SK-N-SH treated with all-trans-retinoic acid at 6 μM for 48 hours (cell line): ENCODE measurements around the gene TMEM141.
"Not testable (repeated sequence)": the region's sequence is repeated elsewhere in the genome, so short reads cannot be mapped to it uniquely, and the experiment has no call there.

Experiments used
- ATAC-seq: fragments of 200-7000 bp; cut with Tn5 transposase; 3 replicates; pipeline ENCODE4 v1.9.1; 2020; ENCODE audit warnings: mild to moderate bottlenecking, moderate library complexity
- BACH2 ChIP-seq: fragments of 250-450 bp; sonication (Bioruptor Pico); IDR thresholded peaks from 2 replicates; pipeline ENCODE4 v1.9.0; 2021; ENCODE audit warnings: mild to moderate bottlenecking, borderline replicate concordance
- CSDC2 ChIP-seq: fragments of 250-450 bp; sonication (Bioruptor Pico); IDR thresholded peaks from 2 replicates; pipeline ENCODE4 v1.5.0; 2020; ENCODE audit warnings: mild to moderate bottlenecking, moderate library complexity
- ESRRG ChIP-seq: fragments of 250-450 bp; sonication (Bioruptor Pico); IDR thresholded peaks from 2 replicates; pipeline ENCODE4 v1.6.1; 2021; ENCODE audit warnings: mild to moderate bottlenecking
- GLIS3 ChIP-seq: fragments of 250-450 bp; sonication (Bioruptor Pico); IDR thresholded peaks from 2 replicates; pipeline ENCODE4 v1.5.0; 2020; ENCODE audit warnings: mild to moderate bottlenecking, moderate library complexity
- ISL1 ChIP-seq: fragments of 250-450 bp; sonication (Bioruptor Pico); IDR thresholded peaks from 2 replicates; pipeline ENCODE4 v2.1.2; 2022; ENCODE audit warnings: mild to moderate bottlenecking, moderate library complexity
- OSR1 ChIP-seq: fragments of 250-450 bp; sonication (Bioruptor Pico); IDR thresholded peaks from 2 replicates; pipeline ENCODE4 v1.8.0; 2022; ENCODE audit warnings: moderate library complexity, mild to moderate bottlenecking, inconsistent platforms
- PPARA ChIP-seq: fragments of 250-450 bp; sonication (Bioruptor Pico); IDR thresholded peaks from 2 replicates; pipeline ENCODE4 v1.5.0; 2020; ENCODE audit warnings: mild to moderate bottlenecking, borderline replicate concordance
- RARB ChIP-seq: fragments of 250-450 bp; sonication (Bioruptor Pico); IDR thresholded peaks from 2 replicates; pipeline ENCODE4 v1.8.0; 2021; ENCODE audit warnings: mild to moderate bottlenecking, moderate library complexity
- SNAI2 ChIP-seq: fragments of 250-450 bp; sonication (Bioruptor Pico); IDR thresholded peaks from 2 replicates; pipeline ENCODE4 v1.5.0; 2020; ENCODE audit warnings: mild to moderate bottlenecking, moderate library complexity
- TCF4 ChIP-seq: fragments of 250-450 bp; sonication (Bioruptor Pico); IDR thresholded peaks from 2 replicates; pipeline ENCODE4 v1.8.0; 2021; ENCODE audit warnings: mild to moderate bottlenecking, moderate library complexity, borderline replicate concordance
- TOX ChIP-seq: fragments of 250-450 bp; sonication (Bioruptor Pico); IDR thresholded peaks from 2 replicates; pipeline ENCODE4 v1.8.0; 2021; ENCODE audit warnings: mild to moderate bottlenecking, moderate library complexity, borderline replicate concordance
- ZFP3 ChIP-seq: fragments of 250-450 bp; sonication (Bioruptor Pico); IDR thresholded peaks from 2 replicates; pipeline ENCODE4 v1.5.0; 2020; ENCODE audit warnings: mild to moderate bottlenecking, moderate library complexity
- ZNF565 ChIP-seq: fragments of 450-650 bp; formaldehyde crosslinking; conservative IDR thresholded peaks from 2 replicates; pipeline ENCODE4 v1.5.0; 2020; ENCODE audit warnings: low read depth, mild to moderate bottlenecking, moderate library complexity
- ZNF8 ChIP-seq: fragments of 450-650 bp; formaldehyde crosslinking; IDR thresholded peaks from 2 replicates; pipeline ENCODE4 v1.5.0; 2020; ENCODE audit warnings: mild to moderate bottlenecking, moderate library complexity
- TF ChIP-seq, protein P1 (sequence below): fragments of 250-450 bp; sonication (Bioruptor Pico); IDR thresholded peaks from 2 replicates; pipeline ENCODE4 v1.5.0; 2020; ENCODE audit warnings: mild to moderate bottlenecking, moderate library complexity
- TF ChIP-seq, protein P2 (sequence below): fragments of 250-450 bp; sonication (Bioruptor Pico); IDR thresholded peaks from 2 replicates; pipeline ENCODE4 v1.5.1; 2021; ENCODE audit warnings: mild to moderate bottlenecking, moderate library complexity
- TF ChIP-seq, protein P3 (sequence below): fragments of 250-450 bp; sonication (Bioruptor Pico); IDR thresholded peaks from 2 replicates; pipeline ENCODE4 v1.8.0; 2020; ENCODE audit warnings: mild to moderate bottlenecking, moderate library complexity, borderline replicate concordance

TMEM141 gene

DNA sequence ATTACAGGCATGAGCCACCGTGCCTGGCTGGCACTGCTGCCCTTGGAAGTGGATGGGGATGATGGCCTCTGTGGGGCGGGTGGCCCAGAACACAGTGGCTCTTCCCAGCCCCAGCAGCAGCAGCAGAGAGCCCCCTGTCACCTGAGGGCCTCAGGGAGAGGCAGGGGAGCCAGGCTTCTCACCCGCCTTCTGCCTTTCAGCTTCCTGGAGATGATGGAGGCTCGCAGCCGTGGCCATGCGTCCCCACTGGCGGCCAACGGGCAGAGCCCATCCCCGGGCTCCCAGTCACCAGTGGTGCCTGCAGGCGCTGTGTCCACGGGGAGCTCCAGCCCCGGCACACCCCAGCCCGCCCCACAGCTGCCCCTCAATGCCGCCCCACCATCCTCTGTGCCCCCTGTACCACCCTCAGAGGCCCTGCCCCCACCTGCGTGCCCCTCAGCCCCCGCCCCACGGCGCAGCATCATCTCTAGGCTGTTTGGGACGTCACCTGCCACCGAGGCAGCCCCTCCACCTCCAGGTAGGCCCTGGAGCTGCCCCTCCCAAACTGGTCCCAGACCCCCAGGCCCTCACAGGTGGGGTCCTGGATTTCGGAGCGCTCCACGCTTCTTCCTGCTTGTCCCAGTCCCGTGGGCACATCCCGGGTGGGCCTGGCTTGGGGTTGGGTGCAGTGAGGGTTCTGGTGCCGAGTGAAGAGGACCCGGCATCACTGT, 46.2 kb downstream of the TMEM141 start:
- TF ChIP-seq TOX: no peak
- TF ChIP-seq TCF4 (CRISPR knock-in tag): no peak
- TF ChIP-seq, protein P1, sequence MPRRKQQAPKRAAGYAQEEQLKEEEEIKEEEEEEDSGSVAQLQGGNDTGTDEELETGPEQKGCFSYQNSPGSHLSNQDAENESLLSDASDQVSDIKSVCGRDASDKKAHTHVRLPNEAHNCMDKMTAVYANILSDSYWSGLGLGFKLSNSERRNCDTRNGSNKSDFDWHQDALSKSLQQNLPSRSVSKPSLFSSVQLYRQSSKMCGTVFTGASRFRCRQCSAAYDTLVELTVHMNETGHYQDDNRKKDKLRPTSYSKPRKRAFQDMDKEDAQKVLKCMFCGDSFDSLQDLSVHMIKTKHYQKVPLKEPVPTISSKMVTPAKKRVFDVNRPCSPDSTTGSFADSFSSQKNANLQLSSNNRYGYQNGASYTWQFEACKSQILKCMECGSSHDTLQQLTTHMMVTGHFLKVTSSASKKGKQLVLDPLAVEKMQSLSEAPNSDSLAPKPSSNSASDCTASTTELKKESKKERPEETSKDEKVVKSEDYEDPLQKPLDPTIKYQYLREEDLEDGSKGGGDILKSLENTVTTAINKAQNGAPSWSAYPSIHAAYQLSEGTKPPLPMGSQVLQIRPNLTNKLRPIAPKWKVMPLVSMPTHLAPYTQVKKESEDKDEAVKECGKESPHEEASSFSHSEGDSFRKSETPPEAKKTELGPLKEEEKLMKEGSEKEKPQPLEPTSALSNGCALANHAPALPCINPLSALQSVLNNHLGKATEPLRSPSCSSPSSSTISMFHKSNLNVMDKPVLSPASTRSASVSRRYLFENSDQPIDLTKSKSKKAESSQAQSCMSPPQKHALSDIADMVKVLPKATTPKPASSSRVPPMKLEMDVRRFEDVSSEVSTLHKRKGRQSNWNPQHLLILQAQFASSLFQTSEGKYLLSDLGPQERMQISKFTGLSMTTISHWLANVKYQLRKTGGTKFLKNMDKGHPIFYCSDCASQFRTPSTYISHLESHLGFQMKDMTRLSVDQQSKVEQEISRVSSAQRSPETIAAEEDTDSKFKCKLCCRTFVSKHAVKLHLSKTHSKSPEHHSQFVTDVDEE (CRISPR knock-in tag): no peak
- TF ChIP-seq BACH2: no peak
- TF ChIP-seq OSR1 (CRISPR knock-in tag): no peak
- no peak for TF ChIP-seq RARB
- TF ChIP-seq, protein P2, sequence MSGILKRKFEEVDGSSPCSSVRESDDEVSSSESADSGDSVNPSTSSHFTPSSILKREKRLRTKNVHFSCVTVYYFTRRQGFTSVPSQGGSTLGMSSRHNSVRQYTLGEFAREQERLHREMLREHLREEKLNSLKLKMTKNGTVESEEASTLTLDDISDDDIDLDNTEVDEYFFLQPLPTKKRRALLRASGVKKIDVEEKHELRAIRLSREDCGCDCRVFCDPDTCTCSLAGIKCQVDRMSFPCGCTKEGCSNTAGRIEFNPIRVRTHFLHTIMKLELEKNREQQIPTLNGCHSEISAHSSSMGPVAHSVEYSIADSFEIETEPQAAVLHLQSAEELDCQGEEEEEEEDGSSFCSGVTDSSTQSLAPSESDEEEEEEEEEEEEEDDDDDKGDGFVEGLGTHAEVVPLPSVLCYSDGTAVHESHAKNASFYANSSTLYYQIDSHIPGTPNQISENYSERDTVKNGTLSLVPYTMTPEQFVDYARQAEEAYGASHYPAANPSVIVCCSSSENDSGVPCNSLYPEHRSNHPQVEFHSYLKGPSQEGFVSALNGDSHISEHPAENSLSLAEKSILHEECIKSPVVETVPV: no peak
- no peak for TF ChIP-seq GLIS3
- no peak for TF ChIP-seq ESRRG
- TF ChIP-seq, protein P3, sequence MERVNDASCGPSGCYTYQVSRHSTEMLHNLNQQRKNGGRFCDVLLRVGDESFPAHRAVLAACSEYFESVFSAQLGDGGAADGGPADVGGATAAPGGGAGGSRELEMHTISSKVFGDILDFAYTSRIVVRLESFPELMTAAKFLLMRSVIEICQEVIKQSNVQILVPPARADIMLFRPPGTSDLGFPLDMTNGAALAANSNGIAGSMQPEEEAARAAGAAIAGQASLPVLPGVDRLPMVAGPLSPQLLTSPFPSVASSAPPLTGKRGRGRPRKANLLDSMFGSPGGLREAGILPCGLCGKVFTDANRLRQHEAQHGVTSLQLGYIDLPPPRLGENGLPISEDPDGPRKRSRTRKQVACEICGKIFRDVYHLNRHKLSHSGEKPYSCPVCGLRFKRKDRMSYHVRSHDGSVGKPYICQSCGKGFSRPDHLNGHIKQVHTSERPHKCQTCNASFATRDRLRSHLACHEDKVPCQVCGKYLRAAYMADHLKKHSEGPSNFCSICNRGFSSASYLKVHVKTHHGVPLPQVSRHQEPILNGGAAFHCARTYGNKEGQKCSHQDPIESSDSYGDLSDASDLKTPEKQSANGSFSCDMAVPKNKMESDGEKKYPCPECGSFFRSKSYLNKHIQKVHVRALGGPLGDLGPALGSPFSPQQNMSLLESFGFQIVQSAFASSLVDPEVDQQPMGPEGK (CRISPR knock-in tag): no peak
- TF ChIP-seq ZFP3: no peak
- ATAC-seq: no peak

DNA sequence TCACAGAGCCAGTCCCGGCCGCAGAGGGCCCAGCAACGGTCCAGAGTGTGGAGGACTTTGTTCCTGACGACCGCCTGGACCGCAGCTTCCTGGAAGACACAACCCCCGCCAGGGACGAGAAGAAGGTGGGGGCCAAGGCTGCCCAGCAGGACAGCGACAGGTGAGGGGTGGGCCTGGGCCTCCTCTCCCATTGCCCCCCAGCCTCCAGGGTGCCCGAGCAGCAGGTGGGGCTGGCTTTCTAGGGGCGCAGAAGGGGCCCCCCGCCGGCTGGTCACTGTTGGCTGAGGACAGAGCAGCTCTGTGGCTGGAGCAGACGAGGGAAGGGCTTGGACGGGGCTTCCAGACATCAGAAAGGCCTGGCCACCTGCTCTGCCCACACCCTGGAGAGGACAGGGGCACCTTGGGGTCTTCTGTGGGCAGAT, 46.7 kb downstream of the TMEM141 start:
- ATAC-seq: not testable (repeated sequence)

DNA sequence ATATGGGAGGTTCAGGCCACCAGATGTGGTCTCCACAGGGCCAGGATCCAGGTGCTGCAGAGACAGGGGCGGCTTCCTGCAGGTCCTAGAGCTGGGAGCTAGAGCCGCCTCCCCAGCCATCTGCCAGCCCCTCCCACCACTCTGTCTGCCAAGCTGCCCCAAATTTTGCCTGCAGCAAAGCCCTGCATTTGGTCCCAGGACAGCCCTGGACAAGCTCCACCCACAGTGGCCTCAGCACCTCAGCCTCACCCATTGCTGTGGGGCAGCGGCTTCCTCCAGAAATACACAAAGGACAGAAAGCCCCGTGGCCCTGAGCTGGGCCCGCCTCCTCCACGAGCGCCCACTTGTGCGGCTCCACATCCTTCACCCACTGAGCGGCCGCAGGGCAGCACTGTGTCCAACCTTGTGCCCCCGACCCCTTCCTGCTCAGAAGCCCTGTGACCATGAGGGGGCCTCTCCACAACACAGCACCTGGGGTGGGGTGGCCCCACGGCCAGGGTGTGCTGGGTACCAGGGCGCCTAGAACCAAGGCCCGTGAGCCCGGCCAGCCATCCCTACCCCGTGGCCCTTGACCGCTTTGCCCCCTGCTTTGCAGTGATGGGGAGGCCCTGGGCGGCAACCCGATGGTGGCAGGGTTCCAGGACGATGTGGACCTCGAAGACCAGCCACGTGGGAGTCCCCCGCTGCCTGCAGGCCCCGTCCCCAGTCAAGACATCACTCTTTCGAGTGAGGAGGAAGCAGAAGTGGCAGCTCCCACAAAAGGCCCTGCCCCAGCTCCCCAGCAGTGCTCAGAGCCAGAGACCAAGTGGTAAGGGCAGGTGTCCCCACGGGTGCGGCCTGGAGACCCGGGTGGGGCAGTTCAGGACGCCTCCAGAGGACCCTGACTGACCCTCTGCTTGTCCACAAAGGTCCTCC, 47.4 kb downstream of the TMEM141 start:
- ATAC-seq: no peak
- TF ChIP-seq PPARA (CRISPR knock-in tag) (no peak), OSR1 (CRISPR knock-in tag) (no peak), ESRRG (no peak), BACH2 (no peak), ZNF565 (CRISPR knock-in tag) (no peak), ZNF8 (CRISPR knock-in tag) (no peak), CSDC2 (CRISPR knock-in tag) (no peak), RARB (no peak), GLIS3 (no peak), SNAI2 (CRISPR knock-in tag) (no peak), ISL1 (CRISPR knock-in tag) (no peak)
- TF ChIP-seq, protein P1 (CRISPR knock-in tag): no peak
- TF ChIP-seq, protein P2: no peak
